Activated T-cell treated with anti-CD3 and anti-CD28 coated beads, Interleukin-2, amount 50 U/mL, for 24 hours (primary cell): Measurements from ENCODE around the gene LRP1B.
"Not testable (repeated sequence)": the region's sequence is repeated elsewhere in the genome, so short reads cannot be mapped to it uniquely, and the experiment has no call there.

Experiments
- DNase-seq: peaks from one replicate; pipeline ENCODE4 v3.0.0-alpha.2; 2020
- H3K27ac Mint-ChIP-seq: 2 replicates; pipeline ENCODE4 v1.8.0; 2020; ENCODE audit warnings: mild to moderate bottlenecking, mixed read lengths
- H3K27me3 Mint-ChIP-seq: 2 replicates; pipeline ENCODE4 v1.8.0; 2020; ENCODE audit warnings: mixed read lengths
- H3K36me3 Mint-ChIP-seq: 2 replicates; pipeline ENCODE4 v1.8.0; 2020; ENCODE audit warnings: low read depth, mixed read lengths
- H3K4me1 Mint-ChIP-seq: 2 replicates; pipeline ENCODE4 v1.8.0; 2020; ENCODE audit warnings: low read depth, mixed read lengths
- H3K4me3 Mint-ChIP-seq: 2 replicates; pipeline ENCODE4 v1.8.0; 2020; ENCODE audit warnings: mild to moderate bottlenecking, moderate library complexity, mixed read lengths
- H3K9me3 Mint-ChIP-seq: 2 replicates; pipeline ENCODE4 v1.8.0; 2020; ENCODE audit warnings: mixed read lengths

The LRP1B gene

GRCh38 chr2:141021109-141021508 is 1109.7 kb downstream of the LRP1B start:
- Mint-ChIP-seq H3K4me1 (no peaks in the 10 kb centered on the region), H3K4me3 (no peak overlapping the region), H3K27me3 (no peaks in the 10 kb centered on the region), H3K36me3 (no peaks in the 10 kb centered on the region), H3K27ac (no peak overlapping the region), H3K9me3 (peaks cover 7% of the 10 kb centered on the region)
- DNase-seq, result no peak

- Mint-ChIP-seq H3K4me1 (no peaks in the 10 kb centered on the region), H3K27ac (no peak overlapping the region), H3K4me3 (no peak overlapping the region), H3K27me3 (no peaks in the 10 kb centered on the region), H3K36me3 (no peaks in the 10 kb centered on the region), H3K9me3 (peaks cover 4% of the 10 kb centered on the region)
- DNase-seq, result no peak
These were observed 1110.5 kb downstream of the LRP1B start for GRCh38 chr2:141020346-141020745.

- H3K4me3 Mint-ChIP-seq, result no peak overlapping the region
- peaks cover 4% of the 10 kb centered on the region for H3K9me3 Mint-ChIP-seq
- no peak for DNase-seq
- H3K4me1 Mint-ChIP-seq, result no peaks in the 10 kb centered on the region
- no peaks in the 10 kb centered on the region for H3K36me3 Mint-ChIP-seq
- no peaks in the 10 kb centered on the region for H3K27me3 Mint-ChIP-seq
- H3K27ac Mint-ChIP-seq, result no peak overlapping the region
These were observed 1115.3 kb downstream of the LRP1B start for GRCh38 chr2:141015341-141016047.

- Mint-ChIP-seq H3K36me3 (no peaks in the 10 kb centered on the region), H3K27ac (no peak overlapping the region), H3K4me3 (no peak overlapping the region), H3K9me3 (peaks cover 20% of the 10 kb centered on the region), H3K4me1 (no peaks in the 10 kb centered on the region), H3K27me3 (no peaks in the 10 kb centered on the region)
- DNase-seq, result no peak
These were observed 1126.7 kb downstream of the LRP1B start for GRCh38 chr2:141003967-141004657.

GRCh38 chr2:141001750-141002149 is 1129.1 kb downstream of the LRP1B start:
- H3K9me3 Mint-ChIP-seq, result peaks cover 20% of the 10 kb centered on the region
- no peaks in the 10 kb centered on the region for H3K36me3 Mint-ChIP-seq
- no peaks in the 10 kb centered on the region for H3K27me3 Mint-ChIP-seq
- no peak overlapping the region for H3K27ac Mint-ChIP-seq
- H3K4me3 Mint-ChIP-seq, result no peak overlapping the region
- no peaks in the 10 kb centered on the region for H3K4me1 Mint-ChIP-seq
- DNase-seq, result no peak

- H3K4me3 Mint-ChIP-seq, result no peak overlapping the region
- H3K36me3 Mint-ChIP-seq, result no peaks in the 10 kb centered on the region
- DNase-seq, result no peak
- H3K4me1 Mint-ChIP-seq, result no peaks in the 10 kb centered on the region
- no peaks in the 10 kb centered on the region for H3K27me3 Mint-ChIP-seq
- peaks cover 18% of the 10 kb centered on the region for H3K9me3 Mint-ChIP-seq
- H3K27ac Mint-ChIP-seq, result no peak overlapping the region
These were observed 1132.2 kb downstream of the LRP1B start for GRCh38 chr2:140998577-140998976.

- H3K36me3 Mint-ChIP-seq, result no peaks in the 10 kb centered on the region
- H3K27ac Mint-ChIP-seq, result no peak overlapping the region
- no peaks in the 10 kb centered on the region for H3K27me3 Mint-ChIP-seq
- no peak overlapping the region for H3K4me3 Mint-ChIP-seq
- H3K4me1 Mint-ChIP-seq, result no peaks in the 10 kb centered on the region
- peaks cover 21% of the 10 kb centered on the region for H3K9me3 Mint-ChIP-seq
- DNase-seq, result no peak
These were observed 1132.8 kb downstream of the LRP1B start for GRCh38 chr2:140998017-140998416.

GRCh38 chr2:140994856-140995255 is 1136.0 kb downstream of the LRP1B start:
- Mint-ChIP-seq H3K27me3 (no peaks in the 10 kb centered on the region), H3K4me1 (no peaks in the 10 kb centered on the region), H3K9me3 (peaks cover 14% of the 10 kb centered on the region), H3K27ac (no peak overlapping the region), H3K36me3 (no peaks in the 10 kb centered on the region), H3K4me3 (no peak overlapping the region)
- DNase-seq, result no peak

GRCh38 chr2:140990416-140990815 is 1140.4 kb downstream of the LRP1B start:
- H3K4me3 Mint-ChIP-seq, result no peak overlapping the region
- no peaks in the 10 kb centered on the region for H3K27me3 Mint-ChIP-seq
- DNase-seq, result no peak
- H3K36me3 Mint-ChIP-seq, result no peaks in the 10 kb centered on the region
- no peaks in the 10 kb centered on the region for H3K4me1 Mint-ChIP-seq
- peaks cover 21% of the 10 kb centered on the region for H3K9me3 Mint-ChIP-seq
- H3K27ac Mint-ChIP-seq, result no peak overlapping the region

- no peak overlapping the region for H3K4me3 Mint-ChIP-seq
- H3K27me3 Mint-ChIP-seq, result no peaks in the 10 kb centered on the region
- H3K36me3 Mint-ChIP-seq, result no peaks in the 10 kb centered on the region
- DNase-seq, result no peak
- H3K9me3 Mint-ChIP-seq, result peaks cover 22% of the 10 kb centered on the region
- H3K4me1 Mint-ChIP-seq, result no peaks in the 10 kb centered on the region
- no peak overlapping the region for H3K27ac Mint-ChIP-seq
These were observed 1142.2 kb downstream of the LRP1B start for GRCh38 chr2:140988597-140988996.

- Mint-ChIP-seq H3K27ac (no peak overlapping the region), H3K9me3 (peaks cover 26% of the 10 kb centered on the region), H3K4me3 (no peak overlapping the region), H3K27me3 (no peaks in the 10 kb centered on the region), H3K4me1 (no peaks in the 10 kb centered on the region), H3K36me3 (no peaks in the 10 kb centered on the region)
- no peak for DNase-seq
These were observed 1144.4 kb downstream of the LRP1B start for GRCh38 chr2:140986456-140986855.

- Mint-ChIP-seq H3K4me3 (no peak overlapping the region), H3K9me3 (peaks cover 17% of the 10 kb centered on the region), H3K27ac (no peak overlapping the region), H3K4me1 (no peaks in the 10 kb centered on the region), H3K27me3 (no peaks in the 10 kb centered on the region), H3K36me3 (no peaks in the 10 kb centered on the region)
- DNase-seq, result no peak
These were observed 1155.6 kb downstream of the LRP1B start for GRCh38 chr2:140975237-140975636.

- no peak overlapping the region for H3K4me3 Mint-ChIP-seq
- DNase-seq, result no peak
- H3K9me3 Mint-ChIP-seq, result peaks cover 26% of the 10 kb centered on the region
- H3K27ac Mint-ChIP-seq, result no peak overlapping the region
- no peaks in the 10 kb centered on the region for H3K27me3 Mint-ChIP-seq
- no peaks in the 10 kb centered on the region for H3K36me3 Mint-ChIP-seq
- H3K4me1 Mint-ChIP-seq, result no peaks in the 10 kb centered on the region
These were observed 1158.1 kb downstream of the LRP1B start for GRCh38 chr2:140972724-140973123.

- H3K9me3 Mint-ChIP-seq, result peaks cover 13% of the 10 kb centered on the region
- H3K36me3 Mint-ChIP-seq, H3K27me3 Mint-ChIP-seq, H3K4me3 Mint-ChIP-seq, H3K4me1 Mint-ChIP-seq, H3K27ac Mint-ChIP-seq, DNase-seq: not testable (repeated sequence)
These were observed 1166.5 kb downstream of the LRP1B start for GRCh38 chr2:140964324-140964723.

- H3K9me3 Mint-ChIP-seq, result peaks cover 24% of the 10 kb centered on the region
- no peaks in the 10 kb centered on the region for H3K4me1 Mint-ChIP-seq
- H3K27ac Mint-ChIP-seq, result no peak overlapping the region
- no peaks in the 10 kb centered on the region for H3K27me3 Mint-ChIP-seq
- no peaks in the 10 kb centered on the region for H3K36me3 Mint-ChIP-seq
- DNase-seq, result no peak
- no peak overlapping the region for H3K4me3 Mint-ChIP-seq
These were observed 1180.9 kb downstream of the LRP1B start for GRCh38 chr2:140949932-140950331.
